A549 (cell line): ENCODE data around the gene ELF2.

ENCODE experiments used
- CEBPB ChIP-seq, 2 experiments: fragments of >200 bp in 1 of 2; sonication (Bioruptor Twin) in 1 of 2; formaldehyde crosslinking in 1 of 2; IDR thresholded peaks; 2 replicates each; pipeline ENCODE4 v1.6.1; 2012 to 2016
- TF ChIP-seq, protein P1 (sequence below): fragments of >200 bp; sonication (Bioruptor Twin); formaldehyde crosslinking; IDR thresholded peaks from 3 replicates; pipeline ENCODE4 v1.5.1; 2016

DNA sequence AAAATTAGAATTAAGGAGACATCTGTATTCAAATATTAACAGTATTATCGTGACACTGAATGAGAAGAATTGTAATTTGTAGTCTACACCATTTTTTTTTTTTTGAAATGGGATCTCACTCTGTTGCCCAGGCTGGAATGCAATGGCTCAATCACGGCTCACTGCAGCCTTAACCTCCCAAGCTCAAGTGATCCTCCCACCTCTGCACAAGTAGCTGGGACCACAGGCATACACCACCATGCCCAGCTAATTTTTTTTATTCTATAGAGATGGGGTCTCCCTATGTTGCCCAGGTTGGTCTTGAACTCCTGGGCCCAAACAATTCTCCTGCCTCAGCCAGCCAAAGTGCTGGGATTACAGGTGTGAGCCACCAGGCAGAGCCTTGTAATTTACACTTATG lies 24.8 kb downstream of the ELF2 start:
- TF ChIP-seq, protein P1, sequence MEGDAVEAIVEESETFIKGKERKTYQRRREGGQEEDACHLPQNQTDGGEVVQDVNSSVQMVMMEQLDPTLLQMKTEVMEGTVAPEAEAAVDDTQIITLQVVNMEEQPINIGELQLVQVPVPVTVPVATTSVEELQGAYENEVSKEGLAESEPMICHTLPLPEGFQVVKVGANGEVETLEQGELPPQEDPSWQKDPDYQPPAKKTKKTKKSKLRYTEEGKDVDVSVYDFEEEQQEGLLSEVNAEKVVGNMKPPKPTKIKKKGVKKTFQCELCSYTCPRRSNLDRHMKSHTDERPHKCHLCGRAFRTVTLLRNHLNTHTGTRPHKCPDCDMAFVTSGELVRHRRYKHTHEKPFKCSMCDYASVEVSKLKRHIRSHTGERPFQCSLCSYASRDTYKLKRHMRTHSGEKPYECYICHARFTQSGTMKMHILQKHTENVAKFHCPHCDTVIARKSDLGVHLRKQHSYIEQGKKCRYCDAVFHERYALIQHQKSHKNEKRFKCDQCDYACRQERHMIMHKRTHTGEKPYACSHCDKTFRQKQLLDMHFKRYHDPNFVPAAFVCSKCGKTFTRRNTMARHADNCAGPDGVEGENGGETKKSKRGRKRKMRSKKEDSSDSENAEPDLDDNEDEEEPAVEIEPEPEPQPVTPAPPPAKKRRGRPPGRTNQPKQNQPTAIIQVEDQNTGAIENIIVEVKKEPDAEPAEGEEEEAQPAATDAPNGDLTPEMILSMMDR: no peak
- TF ChIP-seq CEBPB (IDR thresholded peaks at IDR 0.05): no peak
